Activated CD8-positive, alpha-beta memory T cell treated with anti-CD3 and anti-CD28 coated beads, Interleukin-2, amount 50 U/mL, for 24 hours (primary cell): ENCODE data around the gene NUAK2.

ENCODE experiments used
- DNase-seq: peaks from one replicate; pipeline ENCODE4 v3.0.0-alpha.2; 2020; ENCODE audit errors: extremely low read depth

Gene NUAK2

GRCh38 chr1:205274041-205274691, 47.4 kb downstream of the NUAK2 start:
- DNase-seq = no peak

- DNase-seq = peak; percentile 58
Measured at GRCh38 chr1:205273551-205273982, 48.0 kb downstream of the NUAK2 start.

GRCh38 chr1:205272536-205272935, 49.0 kb downstream of the NUAK2 start:
- no peak for DNase-seq

GRCh38 chr1:205271745-205272144, 49.8 kb downstream of the NUAK2 start:
- DNase-seq = no peak

- DNase-seq = no peak
Measured at GRCh38 chr1:205271277-205271676, 50.3 kb downstream of the NUAK2 start.

GRCh38 chr1:205270764-205271163, 50.8 kb downstream of the NUAK2 start:
- DNase-seq = no peak

GRCh38 chr1:205270271-205270670, 51.3 kb downstream of the NUAK2 start:
- no peak for DNase-seq

GRCh38 chr1:205269711-205270110, 51.8 kb downstream of the NUAK2 start:
- no peak for DNase-seq

GRCh38 chr1:205268846-205269680, 52.5 kb downstream of the NUAK2 start:
- no peak for DNase-seq

- no peak for DNase-seq
Measured at GRCh38 chr1:205267306-205267902, 54.1 kb downstream of the NUAK2 start.

- no peak for DNase-seq
Measured at GRCh38 chr1:205266611-205267305, 54.8 kb downstream of the NUAK2 start.

GRCh38 chr1:205263580-205264190, 57.9 kb downstream of the NUAK2 start:
- no peak for DNase-seq

- no peak for DNase-seq
Measured at GRCh38 chr1:205262731-205263171, 58.8 kb downstream of the NUAK2 start.

- no peak for DNase-seq
Measured at GRCh38 chr1:205261946-205262691, 59.4 kb downstream of the NUAK2 start.

GRCh38 chr1:205260948-205261732, 60.4 kb downstream of the NUAK2 start:
- no peak for DNase-seq

GRCh38 chr1:205259998-205260397, 61.5 kb downstream of the NUAK2 start:
- DNase-seq = no peak

- no peak for DNase-seq
Measured at GRCh38 chr1:205259324-205259832, 62.2 kb downstream of the NUAK2 start.

- no peak for DNase-seq
Measured at GRCh38 chr1:205258719-205259118, 62.8 kb downstream of the NUAK2 start.

GRCh38 chr1:205258261-205258691, 63.3 kb downstream of the NUAK2 start:
- no peak for DNase-seq

GRCh38 chr1:205257735-205258134, 63.8 kb downstream of the NUAK2 start:
- DNase-seq = no peak
